DMS53 treated with DMSO at 0.1 percent for 48 hours (cell line): ENCODE results near the gene NFIB.

Experiments
- DNase-seq: peaks from one replicate; lab custom pipeline; 2025; ENCODE audit not compliant: unreplicated experiment; lab: John Stamatoyannopoulos, UW

The NFIB gene

GRCh38 chr9:14307989-14308852, 5.7 kb downstream of the NFIB start:
- no peak for DNase-seq

GRCh38 chr9:14306672-14307660, 7.0 kb downstream of the NFIB start:
- DNase-seq = no peak

- no peak for DNase-seq
Observed at GRCh38 chr9:14306188-14306587, 7.8 kb downstream of the NFIB start.

GRCh38 chr9:14304259-14304658, 9.7 kb downstream of the NFIB start:
- no peak for DNase-seq

- DNase-seq = no peak
Observed at GRCh38 chr9:14303521-14303920, 10.4 kb downstream of the NFIB start.

- DNase-seq = no peak
Observed at GRCh38 chr9:14303100-14303499, 10.8 kb downstream of the NFIB start.

- no peak for DNase-seq
Observed at GRCh38 chr9:14302405-14302804, 11.5 kb downstream of the NFIB start.

- no peak for DNase-seq
Observed at GRCh38 chr9:14301583-14302021, 12.3 kb downstream of the NFIB start.

- no peak for DNase-seq
Observed at GRCh38 chr9:14301006-14301405, 12.9 kb downstream of the NFIB start.

GRCh38 chr9:14300588-14300987, 13.4 kb downstream of the NFIB start:
- no peak for DNase-seq

GRCh38 chr9:14300040-14300439, 13.9 kb downstream of the NFIB start:
- no peak for DNase-seq

GRCh38 chr9:14298601-14299022, 15.3 kb downstream of the NFIB start:
- DNase-seq = no peak

GRCh38 chr9:14296495-14297113, 17.3 kb downstream of the NFIB start:
- DNase-seq = no peak

GRCh38 chr9:14294659-14295058, 19.3 kb downstream of the NFIB start:
- DNase-seq = no peak

GRCh38 chr9:14293801-14294200, 20.1 kb downstream of the NFIB start:
- DNase-seq = no peak

GRCh38 chr9:14292181-14292739, 21.7 kb downstream of the NFIB start:
- no peak for DNase-seq

- no peak for DNase-seq
Observed at GRCh38 chr9:14289916-14290315, 24.0 kb downstream of the NFIB start.

- no peak for DNase-seq
Observed at GRCh38 chr9:14288433-14288832, 25.5 kb downstream of the NFIB start.

GRCh38 chr9:14286121-14286520, 27.8 kb downstream of the NFIB start:
- no peak for DNase-seq

- no peak for DNase-seq
Observed at GRCh38 chr9:14283276-14283675, 30.7 kb downstream of the NFIB start.

- no peak for DNase-seq
Observed at GRCh38 chr9:14281876-14282275, 32.1 kb downstream of the NFIB start.
